ENCODE measurements around the gene MYBPH.

GRCh38 chr1:203124011-203124410 is 51.6 kb downstream of the MYBPH start:
- no peak for TF ChIP-seq CTCF (conservative IDR thresholded peaks at IDR 0.05; ENCODE audit: low read length)
- no peak for TF ChIP-seq EZH2phosphoT487 (IDR thresholded peaks at IDR 0.05; ENCODE audit: borderline replicate concordance, low read depth, low read length)
